NCI-H1436 (cell line): ENCODE results near the gene G3BP1.
"Not testable (repeated sequence)": the region's sequence is repeated elsewhere in the genome, so short reads cannot be mapped to it uniquely, and the experiment has no call there.

ENCODE experiments used
- DNase-seq: peaks from one replicate; lab custom pipeline; 2025; lab: John Stamatoyannopoulos, UW

G3BP1 gene

DNA sequence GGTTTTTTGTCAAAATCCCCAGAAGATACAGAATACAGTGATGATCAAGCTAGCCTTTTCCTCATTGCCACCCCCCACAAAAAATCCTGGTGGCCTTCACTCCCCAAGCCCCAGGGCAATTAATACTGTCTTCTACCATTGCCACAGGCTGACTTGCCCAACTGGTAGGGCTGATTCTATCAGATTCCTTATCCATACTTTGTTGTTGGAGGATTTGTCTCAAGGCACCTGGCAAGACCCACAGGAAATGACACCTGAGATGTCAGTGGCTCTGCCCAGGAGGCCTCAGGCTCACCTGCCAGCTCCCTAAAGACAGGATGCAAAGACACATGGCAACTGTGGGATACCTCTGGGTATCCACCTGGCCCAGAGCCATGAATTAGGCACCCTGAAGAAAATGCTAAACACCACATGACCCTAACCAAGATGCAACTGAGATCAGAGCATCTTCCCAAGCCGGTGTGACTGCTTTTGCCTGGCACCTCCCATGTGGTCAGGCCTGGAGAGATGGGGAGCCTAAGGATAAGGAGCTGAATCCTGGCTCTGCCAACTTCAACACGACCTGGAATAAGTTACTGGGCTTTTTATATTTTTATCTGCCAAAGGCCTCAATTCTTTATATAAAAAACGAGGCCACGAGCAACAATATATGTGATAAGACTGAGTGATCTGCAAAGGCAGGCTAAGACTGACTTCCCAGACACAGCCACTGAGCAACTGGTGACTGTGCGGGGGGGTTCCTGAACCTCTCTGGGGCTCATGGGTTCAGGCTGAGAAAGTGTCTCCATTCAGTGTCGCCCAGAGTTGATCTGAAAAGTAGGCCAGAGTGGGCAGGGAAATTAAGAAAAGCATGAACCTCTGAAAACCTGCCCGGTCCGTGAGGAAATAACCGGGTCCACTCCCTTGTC lies 14.3 kb upstream of the G3BP1 start:
- DNase-seq, result no peak

DNA sequence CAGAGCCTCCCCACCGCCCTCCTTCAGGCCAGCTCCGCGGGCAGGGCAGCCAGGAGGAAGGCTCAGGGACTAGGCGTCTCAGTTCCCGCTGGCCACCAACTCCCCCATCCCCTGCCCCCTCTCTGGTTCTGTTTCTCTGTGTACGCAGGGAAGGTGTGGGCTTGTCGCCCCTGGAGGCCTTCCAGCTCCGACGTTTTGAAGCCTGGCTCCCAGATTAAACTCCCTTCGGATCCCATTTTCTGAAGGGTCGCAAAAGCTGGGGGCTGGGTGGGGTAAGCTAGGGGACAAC lies 13.7 kb upstream of the G3BP1 start:
- DNase-seq, result no peak

DNA sequence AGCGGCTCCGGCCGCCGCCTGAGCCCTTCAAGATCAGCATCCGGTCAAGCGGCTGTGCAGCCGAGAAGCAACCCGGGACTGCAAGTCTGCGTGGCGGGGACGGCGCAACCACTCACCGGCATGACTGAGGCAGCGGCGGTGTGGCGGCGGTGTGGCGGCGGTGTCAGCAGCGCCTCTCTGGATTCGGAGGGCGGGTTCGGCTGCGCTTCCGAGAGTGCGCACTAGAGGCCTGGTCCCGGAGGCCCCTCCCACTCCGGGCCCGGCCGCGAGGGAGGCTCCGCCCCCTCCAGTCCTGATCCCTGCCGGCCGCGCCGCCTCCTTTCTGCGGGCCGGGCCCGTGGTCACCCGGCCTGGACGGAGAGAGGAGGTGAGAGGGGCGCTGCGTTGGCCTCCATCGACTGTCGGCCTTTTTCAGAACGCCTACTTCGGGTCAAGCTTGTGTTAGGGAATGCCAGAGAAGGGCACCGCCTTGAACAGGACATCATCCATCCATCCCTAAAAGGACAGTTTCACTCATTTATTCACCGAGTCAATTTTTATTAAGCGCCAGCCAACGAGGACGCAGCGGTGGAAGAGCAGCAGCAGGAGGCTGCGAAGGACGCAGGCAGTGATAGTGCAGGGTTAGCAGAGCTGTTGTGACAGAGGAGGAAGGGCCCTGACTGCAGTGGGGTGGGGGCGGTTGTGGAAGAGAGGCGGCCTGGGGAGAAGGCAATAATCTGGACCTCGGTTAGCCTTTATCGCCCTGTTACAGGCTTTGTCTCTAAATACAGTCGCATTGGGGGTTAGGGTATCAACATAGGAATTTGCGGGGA lies 13.1 kb upstream of the G3BP1 start, which contains the start of gene ATOX1:
ATOX1 (minus strand) TSS at position 202 of the 812 bp plus-strand sequence; CDS start at position 122, 80 bp downstream.
- DNase-seq, result peak; percentile 89

DNA sequence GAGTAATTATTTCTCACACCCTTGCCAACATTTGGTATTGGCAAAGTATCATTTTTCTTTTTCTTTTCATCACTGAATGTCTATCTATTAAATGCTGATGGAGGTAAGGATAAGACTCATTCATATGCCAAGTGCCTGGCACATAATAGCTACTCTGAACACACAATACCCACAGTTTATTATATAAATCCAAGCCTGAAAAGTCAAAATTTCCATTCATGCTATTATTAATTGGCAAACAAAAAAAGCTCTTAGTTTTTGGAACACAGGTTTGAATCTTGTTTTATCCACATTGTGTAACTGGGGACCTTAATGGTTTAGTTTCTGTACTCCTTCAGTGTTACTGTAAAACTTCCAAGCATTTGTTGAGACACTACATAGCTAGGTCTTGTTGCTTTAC lies 7.0 kb upstream of the G3BP1 start:
- DNase-seq, result no peak

DNA sequence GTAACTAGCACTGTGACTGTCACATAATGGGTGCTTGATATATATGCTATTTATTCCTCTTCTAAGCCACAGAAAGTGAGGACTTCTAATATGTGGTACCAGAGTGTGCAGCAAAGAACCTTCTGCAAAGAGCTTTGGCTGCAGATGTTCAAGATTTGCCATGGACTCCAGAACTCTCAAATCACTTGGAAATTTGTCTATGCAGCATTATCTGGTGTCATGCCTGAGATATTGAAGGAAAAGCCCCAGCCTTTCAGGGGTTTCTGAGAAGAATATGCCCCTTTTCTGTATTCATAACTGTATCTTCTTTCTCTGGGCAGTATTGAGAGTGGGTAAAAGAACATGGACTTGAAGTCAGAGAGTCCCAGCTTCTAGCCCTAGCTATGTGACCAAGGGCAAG lies 4.8 kb upstream of the G3BP1 start:
- no peak for DNase-seq

DNA sequence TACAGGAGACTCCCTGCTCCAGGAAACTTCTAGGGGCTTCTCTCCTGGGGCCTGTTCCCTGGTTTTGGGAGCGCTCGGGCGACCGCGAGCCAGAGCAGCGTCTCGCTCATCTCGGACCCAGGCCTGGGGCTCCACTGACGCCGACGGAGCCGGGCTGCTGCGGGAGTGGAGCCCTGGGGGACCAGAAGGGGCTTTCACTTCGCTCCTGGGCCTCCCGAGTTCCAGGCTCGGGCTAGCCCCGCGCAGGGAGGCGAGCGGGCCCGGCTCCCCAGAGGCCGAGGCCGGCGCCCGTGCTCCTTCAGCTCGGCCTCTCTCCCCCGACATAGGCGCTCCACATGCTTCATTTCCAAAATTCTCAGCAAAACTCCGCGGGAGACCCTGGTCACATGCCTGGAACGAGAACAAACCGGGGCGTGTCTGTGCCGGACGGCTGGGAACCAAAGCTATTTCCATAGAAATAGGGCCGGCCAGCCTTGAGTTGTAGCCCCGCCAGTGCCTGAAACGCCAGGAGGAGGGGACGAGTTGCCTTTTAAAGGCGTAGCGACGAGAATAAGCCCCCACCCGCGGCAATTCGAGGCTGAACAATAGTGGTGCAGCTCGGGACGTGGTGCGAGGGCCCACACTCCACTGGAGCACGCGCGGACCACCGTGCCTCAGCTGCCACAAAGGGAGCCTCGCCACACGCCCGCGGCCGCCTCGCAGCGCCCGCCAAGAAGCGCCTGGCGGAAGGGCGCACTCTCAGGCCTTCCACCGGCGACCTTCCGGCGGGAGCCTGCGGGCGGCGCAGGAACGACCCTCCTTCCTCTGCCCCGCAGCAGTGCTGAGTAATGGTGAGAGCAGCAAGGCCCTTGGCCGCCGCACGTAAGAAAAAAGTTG lies 1.1 kb upstream of the G3BP1 start:
- DNase-seq, result peak; percentile 61

DNA sequence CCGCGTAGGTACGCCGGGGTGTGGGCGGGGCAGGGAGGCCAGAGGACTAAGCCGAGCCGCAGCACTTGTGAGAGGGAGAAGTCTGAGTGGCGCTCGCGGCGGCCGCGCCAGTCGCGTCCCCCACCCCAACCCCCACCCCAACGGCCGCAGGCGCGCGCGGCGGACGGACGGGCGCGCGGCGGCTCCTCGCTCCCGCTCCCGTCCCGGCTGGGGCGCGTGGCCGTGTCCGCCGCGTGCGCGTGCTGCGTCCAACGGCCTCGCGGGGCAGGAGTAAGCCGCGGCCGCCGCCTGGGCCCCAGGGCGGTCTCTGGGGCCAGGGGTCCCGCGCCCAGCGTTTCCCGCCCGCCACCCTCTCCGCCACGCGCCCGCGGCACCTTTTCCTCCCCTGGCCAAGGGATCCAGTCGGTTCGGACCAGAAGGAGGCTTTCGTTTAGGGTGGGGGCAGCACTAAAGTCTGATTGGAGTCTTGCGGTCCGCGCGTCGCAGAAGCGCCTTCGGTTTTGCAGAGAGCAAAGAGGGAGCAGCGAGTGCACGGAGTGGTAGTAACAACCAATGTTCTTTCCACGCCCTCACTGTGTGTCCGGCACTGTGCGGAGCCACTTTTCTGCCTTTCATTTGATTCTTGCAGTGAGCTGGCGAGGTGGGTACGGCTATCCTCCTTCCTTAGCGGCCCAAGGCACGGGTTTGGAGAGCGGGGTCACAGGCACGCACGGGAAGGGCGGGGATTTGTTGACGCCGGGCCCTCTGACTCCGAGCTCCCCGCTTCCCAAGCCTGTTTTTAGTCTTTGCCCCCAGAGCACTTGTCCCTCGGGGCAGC lies 483 bp downstream of the G3BP1 start:
- peak; percentile 20 for DNase-seq

DNA sequence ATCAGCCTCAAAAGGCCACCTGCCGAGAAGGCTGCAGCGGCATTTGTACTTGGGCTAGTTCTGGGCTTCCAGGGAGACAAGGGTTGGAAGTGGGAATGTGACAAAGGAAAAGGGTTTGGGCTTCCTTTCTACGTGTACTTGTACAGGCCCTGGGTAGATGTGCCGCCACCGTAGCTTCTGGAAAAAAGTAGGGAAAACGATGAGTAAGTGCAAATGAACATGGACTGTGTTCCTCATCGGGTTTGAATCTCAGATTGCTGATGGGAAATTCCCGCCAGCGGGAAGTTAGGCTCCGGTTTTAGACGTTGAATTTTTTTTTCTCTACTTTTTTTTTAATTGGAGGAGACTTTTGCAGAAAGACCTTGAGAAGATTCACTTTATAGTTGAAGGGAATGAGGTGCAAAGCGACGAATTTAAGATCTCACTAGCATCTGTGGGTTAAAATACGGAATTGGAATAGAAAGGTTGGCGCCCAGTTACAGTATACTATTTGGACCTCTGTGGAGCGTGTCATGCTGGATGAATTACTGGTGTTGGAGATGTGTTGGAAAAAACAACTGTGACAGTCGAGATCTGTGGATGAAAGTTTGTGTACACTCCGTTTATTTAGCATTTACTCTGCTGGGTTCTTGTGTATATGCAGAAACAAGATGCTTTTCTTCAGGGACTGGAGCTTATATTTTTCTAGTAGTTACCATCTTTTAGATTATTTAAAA lies 1.2 kb downstream of the G3BP1 start:
- no peak for DNase-seq

DNA sequence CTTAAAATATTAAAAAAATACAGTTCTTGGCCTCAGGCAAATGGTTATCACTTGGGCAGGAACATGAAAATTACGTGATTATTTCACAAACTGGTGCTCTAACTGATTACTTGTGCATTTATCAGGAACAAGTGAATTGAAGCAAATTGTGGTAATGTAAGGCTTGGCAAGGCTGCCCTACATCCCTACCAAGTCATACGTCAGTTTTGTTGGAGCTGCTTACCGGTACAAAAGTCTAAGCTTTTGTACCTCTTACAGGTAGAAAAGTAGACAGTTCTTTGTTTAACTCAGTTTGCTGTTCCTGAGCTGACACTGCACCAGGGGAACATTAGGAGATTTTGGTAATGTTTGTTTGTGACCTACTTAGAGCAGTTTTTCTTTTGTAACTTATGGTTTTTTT lies 2.2 kb downstream of the G3BP1 start:
- no peak for DNase-seq

DNA sequence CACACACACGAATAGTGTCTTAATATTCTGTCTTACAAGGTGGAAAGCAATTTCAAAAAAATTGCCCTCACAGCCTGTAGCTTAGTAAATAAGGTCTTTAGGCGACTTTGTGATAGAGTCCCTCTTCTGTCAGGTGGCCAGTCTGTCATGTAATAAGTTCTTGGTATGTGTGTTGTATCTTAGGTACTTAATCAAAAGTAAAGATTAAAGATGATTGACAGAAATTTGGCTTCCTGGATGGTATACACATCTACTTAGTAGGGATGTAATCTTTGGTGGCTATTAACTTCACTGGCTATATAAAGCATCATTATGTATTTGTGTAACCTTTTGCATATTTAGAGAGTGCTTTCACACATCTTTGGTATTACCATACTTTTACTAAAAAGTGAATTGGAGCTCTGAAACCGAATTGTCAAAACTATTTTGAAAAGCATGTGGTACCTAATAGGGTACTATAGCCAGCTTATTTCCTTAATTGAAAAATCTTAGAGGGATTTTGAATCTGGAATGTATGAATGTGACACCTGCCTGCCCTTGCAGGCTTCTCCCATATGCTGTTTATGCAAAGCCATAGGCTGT lies 3.4 kb downstream of the G3BP1 start:
- DNase-seq, result no peak

DNA sequence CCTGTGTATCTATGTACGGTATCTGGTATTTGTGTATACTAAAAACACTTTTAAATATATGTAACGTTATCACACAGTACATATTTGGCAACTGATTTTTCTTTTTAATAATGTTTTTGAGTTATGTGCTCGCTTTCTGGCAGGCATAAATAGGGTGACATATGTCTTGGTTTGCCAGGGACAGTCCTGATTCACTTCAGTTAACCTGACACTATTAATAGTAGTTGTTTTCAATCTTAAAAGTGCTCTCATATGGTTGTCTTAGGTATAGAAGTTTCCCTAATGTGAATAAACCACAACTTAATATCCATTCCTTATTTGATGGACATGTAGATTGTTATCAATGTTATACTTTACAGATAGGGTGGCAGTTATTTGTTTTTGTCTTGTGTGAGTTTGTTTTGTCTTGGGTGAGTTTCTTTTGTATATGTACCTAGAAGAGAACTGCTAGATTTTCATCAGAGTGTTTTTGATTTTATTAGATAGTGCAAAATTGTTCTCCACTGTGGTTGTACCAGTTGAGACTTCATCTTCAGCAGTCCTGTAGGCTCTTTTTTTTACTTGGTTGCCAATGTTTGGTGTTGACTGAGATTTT lies 7.9 kb downstream of the G3BP1 start:
- no peak for DNase-seq

DNA sequence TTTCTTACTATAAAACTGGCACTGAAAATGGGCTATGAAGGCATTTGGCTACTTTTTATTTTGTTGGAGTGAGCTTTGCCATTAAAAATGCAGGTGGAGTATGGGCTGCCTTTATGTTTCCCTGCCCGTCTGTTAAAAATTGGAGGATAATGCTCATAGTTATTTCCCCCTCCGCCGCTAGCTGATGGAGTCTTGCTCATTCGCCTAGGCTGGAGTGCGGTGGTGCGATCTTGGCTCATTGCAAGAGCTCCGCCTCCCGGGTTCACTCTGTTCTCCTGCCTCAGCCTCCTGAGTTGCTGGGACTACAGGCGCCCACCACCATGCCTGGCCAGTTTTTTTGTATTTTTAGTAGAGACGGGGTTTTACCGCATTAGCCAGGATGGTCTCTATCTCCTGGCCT lies 8.6 kb downstream of the G3BP1 start:
- DNase-seq, result no peak

DNA sequence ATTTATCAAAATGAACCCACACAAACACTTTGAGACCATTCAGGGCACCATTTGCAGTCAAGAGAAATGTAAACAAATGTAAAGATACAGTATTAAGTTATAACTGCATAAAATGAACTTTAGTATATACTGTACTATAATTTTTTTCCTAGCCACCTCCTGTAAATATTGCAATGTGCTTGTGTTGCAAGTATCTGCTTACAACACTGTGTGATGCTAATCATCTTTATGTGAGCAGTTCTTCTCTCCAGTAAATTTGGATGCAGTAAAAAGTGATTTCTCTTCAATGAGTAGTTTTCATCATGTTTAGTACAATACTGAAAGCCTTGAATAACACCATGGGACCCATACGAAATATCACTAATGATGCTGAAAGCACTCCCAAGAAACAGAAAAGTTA lies 9.4 kb downstream of the G3BP1 start:
- DNase-seq, result no peak

DNA sequence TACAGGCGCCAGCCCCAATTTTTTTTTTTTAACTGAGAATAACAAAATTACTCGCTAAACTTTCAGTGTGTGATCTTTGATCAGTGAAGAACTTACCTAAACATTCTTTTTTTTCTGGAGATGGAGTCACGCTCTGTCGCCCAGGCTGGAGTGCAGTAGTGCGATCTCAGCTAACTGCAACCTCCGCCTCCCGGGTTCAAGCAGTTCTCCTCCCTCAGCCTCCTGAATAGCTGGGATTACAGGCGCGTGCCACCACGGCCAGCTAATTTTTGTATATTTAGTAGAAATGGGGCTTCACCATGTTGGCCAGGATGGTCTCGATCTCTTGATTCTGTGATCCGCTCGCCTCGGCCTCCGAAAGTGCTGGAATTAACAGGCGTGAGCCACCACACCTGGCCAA lies 11.9 kb downstream of the G3BP1 start:
- DNase-seq, result not testable (repeated sequence)

DNA sequence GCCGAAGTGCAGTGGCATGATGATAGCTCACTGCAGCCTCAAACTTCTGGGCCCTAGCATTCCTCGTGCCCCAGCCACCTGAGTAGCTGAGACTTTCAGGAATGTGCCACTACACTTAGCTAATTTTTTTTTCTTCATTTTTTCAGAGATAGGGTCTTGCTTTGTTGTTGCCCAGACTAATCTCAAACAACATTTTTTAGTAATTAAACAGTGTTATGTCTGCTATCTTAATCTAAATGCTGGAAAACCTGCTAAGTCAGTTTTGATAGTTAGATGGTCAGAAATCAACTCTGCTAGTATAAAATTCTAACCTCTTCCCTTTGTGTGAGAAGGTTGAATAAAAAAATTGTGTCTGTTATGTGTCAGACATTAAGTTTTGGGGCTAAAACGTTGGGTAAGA lies 12.4 kb downstream of the G3BP1 start:
- DNase-seq, result no peak

DNA sequence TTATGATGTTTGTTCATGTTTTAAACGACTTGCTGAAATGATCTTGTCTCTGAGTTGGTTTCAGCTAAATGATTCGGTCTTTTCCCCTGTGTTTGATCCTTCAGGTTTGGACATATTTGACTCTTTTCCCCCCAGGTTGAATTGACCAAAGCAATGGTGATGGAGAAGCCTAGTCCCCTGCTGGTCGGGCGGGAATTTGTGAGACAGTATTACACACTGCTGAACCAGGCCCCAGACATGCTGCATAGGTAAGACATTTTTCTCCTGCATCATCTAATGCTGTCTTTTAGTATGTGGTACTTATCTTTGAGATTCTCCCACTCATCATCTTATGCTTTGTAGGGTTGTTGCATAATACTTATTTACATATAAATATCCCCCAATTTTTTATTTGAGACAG lies 14.7 kb downstream of the G3BP1 start:
- no peak for DNase-seq

DNA sequence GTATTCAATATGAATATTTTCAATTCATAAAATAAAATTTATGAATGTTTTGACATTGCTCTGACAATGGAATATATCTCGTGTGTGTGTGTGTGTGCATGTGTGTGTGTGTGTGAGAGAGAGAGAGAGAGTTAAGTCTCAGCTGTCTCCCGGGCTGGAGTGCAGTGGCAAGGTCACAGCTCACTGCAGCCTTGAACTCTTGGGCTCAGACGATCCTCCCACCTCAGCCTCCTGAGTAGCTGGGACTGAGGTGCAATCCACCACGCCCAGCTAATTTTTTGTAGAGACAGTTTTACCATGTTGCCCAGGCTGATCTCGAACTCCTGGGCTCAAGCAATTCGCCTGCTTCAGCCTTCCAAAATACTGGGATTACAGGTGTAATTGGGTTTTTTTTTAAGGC lies 16.1 kb downstream of the G3BP1 start:
- DNase-seq, result no peak

DNA sequence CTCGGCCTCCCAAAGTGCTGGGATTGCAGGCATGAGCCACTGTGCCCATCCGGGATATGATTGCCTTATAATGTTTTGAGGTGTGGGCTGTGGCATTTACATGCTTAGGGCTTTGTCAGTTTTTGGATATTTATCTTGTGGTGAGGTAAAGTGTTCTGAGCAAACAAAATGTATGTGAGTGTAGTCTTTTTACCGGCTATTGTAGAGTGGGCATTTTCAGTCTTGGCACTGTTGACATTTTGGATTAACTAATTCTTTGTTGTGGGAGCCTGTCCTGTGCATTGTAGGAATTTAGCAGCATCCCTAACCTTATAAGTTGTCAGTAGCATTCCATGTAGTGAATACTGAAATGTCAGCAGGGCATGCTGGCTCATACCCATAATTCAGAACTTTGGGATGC lies 21.6 kb downstream of the G3BP1 start:
- DNase-seq, result no peak

DNA sequence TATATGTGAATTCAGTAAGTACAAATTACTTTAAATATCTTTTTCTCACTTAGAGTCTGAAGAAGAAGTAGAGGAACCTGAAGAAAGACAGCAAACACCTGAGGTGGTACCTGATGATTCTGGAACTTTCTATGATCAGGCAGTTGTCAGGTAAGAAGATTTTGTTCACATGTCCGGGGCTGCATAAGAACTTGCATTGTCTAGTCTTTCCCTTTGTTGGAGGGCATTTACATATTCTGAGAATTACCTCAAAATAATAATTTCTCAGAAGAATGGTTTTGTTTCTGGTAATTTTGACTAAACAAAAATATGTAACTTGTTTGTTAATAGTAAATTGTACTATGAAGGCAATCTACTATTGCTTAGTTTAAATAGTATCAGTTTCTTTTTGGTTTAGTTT lies 23.7 kb downstream of the G3BP1 start:
- DNase-seq, result no peak

DNA sequence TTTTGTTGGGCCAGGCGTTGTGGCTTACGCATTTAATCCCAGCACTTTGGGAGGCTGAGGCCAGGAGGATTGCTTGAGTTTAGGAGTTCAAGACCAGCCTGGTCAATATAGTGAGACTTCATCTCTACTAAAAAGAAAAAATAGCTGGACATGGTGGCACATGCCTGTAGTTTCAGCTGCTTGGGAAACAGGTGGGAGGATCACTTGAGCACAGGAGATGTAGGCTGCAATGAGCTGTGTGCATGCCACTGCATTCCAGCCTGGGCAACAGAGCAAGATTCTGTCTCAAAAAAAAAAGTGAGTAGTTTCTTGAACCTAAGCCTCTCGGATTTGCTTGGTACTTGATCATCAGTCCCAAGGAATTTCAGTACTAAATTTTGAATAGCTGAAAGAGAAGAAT lies 26.9 kb downstream of the G3BP1 start:
- no peak for DNase-seq
